Peyer's patch (tissue), 4 donors: ENCODE measurements around the gene GPATCH1.

ENCODE experiments used
- CTCF ChIP-seq, 6 experiments: fragments of 450-650 bp in 4 of 6; fragments of 200-600 bp in 2 of 6; sonication (generic) in 1 of 6; IDR thresholded peaks; one replicate each; pipeline ENCODE4 v1.5.1; 2017 to 2019; ENCODE audit warnings: antibody characterized with exemption in 6 of 6, mild to moderate bottlenecking in 3 of 6, moderate library complexity in 1 of 6
- POLR2A ChIP-seq, 2 donors: fragments of 450-650 bp; IDR thresholded peaks; one replicate each; pipeline ENCODE4 v1.5.1; 2017; ENCODE audit warnings: antibody characterized with exemption in 2 of 2, mild to moderate bottlenecking in 2 of 2, moderate library complexity in 2 of 2

- TF ChIP-seq CTCF (IDR thresholded peaks at IDR 0.05) = no peak
- no peak for TF ChIP-seq POLR2A (IDR thresholded peaks at IDR 0.05)
These were observed 48.9 kb downstream of the GPATCH1 start for GRCh38 chr19:33129901-33130300.
